OCI-LY7 (cell line): Measurements from ENCODE around the gene ANKFN1. TPM values are rescaled to one million over a fixed set of nuclear protein-coding genes. Genes with fewer than 3 reads are reported as not detected.
"Not testable (repeated sequence)": the region's sequence is repeated elsewhere in the genome, so short reads cannot be mapped to it uniquely, and the experiment has no call there.

Source experiments
- BruUV-seq: library from RNA; stranded (reverse); fragments of 400-500 nt; replicated peaks from 2 replicates; lab custom pipeline; 2021; lab: Mats Ljungman, UMichigan
- CTCF ChIA-PET: fragments of 300-600 bp; sonication (Branson Sonifier 250); formaldehyde crosslinking; loops from one replicate; lab custom pipeline; 2022; ENCODE audit warnings: antibody characterized with exemption; ENCODE audit not compliant: unreplicated experiment; lab: Charles Lee
- POLR2A ChIA-PET: fragments of 300-600 bp; sonication (Branson Sonifier 250); formaldehyde crosslinking; loops from one replicate; lab custom pipeline; 2022; ENCODE audit warnings: antibody characterized with exemption; lab: Charles Lee
- DNase-seq: peaks from one replicate; pipeline ENCODE4 v3.0.0-alpha.2; 2015; ENCODE audit warnings: low spot score
- H2AFZ ChIP-seq: fragments of 200-600 bp; sonication (generic), shearing (Covaris generic); 2 replicates; pipeline ENCODE4 v1.6.1; 2014; ENCODE audit warnings: mild to moderate bottlenecking, antibody characterized with exemption, low read length, moderate library complexity
- H3K27ac ChIP-seq: fragments of 200-600 bp; sonication (generic); 2 replicates; pipeline ENCODE4 v1.5.1; 2014; ENCODE audit warnings: mixed run types, low read depth, mild to moderate bottlenecking, moderate library complexity, low read length, inconsistent platforms; ENCODE audit not compliant: poor library complexity, severe bottlenecking
- H3K36me3 ChIP-seq: fragments of 200-600 bp; sonication (generic); 2 replicates; pipeline ENCODE4 v1.6.1; 2014; ENCODE audit warnings: mild to moderate bottlenecking, antibody characterized with exemption, low read length, moderate library complexity, mixed read lengths; ENCODE audit not compliant: insufficient read depth
- H3K4me1 ChIP-seq: fragments of 200-600 bp; sonication (generic); 2 replicates; pipeline ENCODE4 v1.5.1; 2014; ENCODE audit warnings: mild to moderate bottlenecking, low read length; ENCODE audit not compliant: insufficient read depth, poor library complexity, severe bottlenecking
- H3K4me2 ChIP-seq: fragments of 200-600 bp; sonication (generic); 2 replicates; pipeline ENCODE4 v1.6.1; 2014; ENCODE audit warnings: mild to moderate bottlenecking, low read length
- H3K4me3 ChIP-seq: fragments of 200-600 bp; sonication (generic); 2 replicates; pipeline ENCODE4 v1.5.1; 2014; ENCODE audit warnings: mild to moderate bottlenecking, low read depth, low read length; ENCODE audit not compliant: poor library complexity, severe bottlenecking
- H3K79me2 ChIP-seq: fragments of 200-600 bp; sonication (generic); 2 replicates; pipeline ENCODE4 v1.6.1; 2016; ENCODE audit warnings: low read depth, mild to moderate bottlenecking, low read length, moderate library complexity, mixed read lengths; ENCODE audit not compliant: insufficient read depth
- H3K9me2 ChIP-seq: fragments of 200-600 bp; sonication (generic); 2 replicates; pipeline ENCODE4 v1.6.1; 2016; ENCODE audit warnings: mild to moderate bottlenecking, low read length, mixed read lengths; ENCODE audit not compliant: insufficient read depth
- H3K9me3 ChIP-seq: fragments of 200-600 bp; sonication (generic); 2 replicates; pipeline ENCODE4 v1.6.1; 2014; ENCODE audit warnings: mild to moderate bottlenecking, mixed run types, low read length, mixed read lengths
- H4K20me1 ChIP-seq: fragments of 200-600 bp; sonication (generic); 2 replicates; pipeline ENCODE4 v1.6.1; 2014; ENCODE audit warnings: mild to moderate bottlenecking, antibody characterized with exemption, low read length, moderate library complexity, mixed read lengths; ENCODE audit not compliant: insufficient read depth
- EZH2phosphoT487 ChIP-seq: fragments of 200-600 bp; sonication (generic); IDR thresholded peaks from 2 replicates; pipeline ENCODE4 v1.6.1; 2018; ENCODE audit warnings: low read depth, borderline replicate concordance, mild to moderate bottlenecking, mixed run types, antibody characterized with exemption, low read length, moderate library complexity, mixed read lengths
- intact Hi-C: fragments of 100-400 bp; cut with micrococcal nuclease; formaldehyde crosslinking; loops from one replicate; pipeline ENCODE4 v1.10.0; 2022; ENCODE audit not compliant: unreplicated experiment
- total RNA-seq, 2 experiments: library from RNA; depleted of rRNA in 1 of 2; stranded (reverse); fragments of >200 nt in 1 of 2; shearing (Covaris generic) in 1 of 2; gene quantifications; 2 replicates each; pipeline ENCODE4 v1.2.3, GENCODE V29; 2014 to 2022
- TF ChIP-seq, protein P1 (sequence below): fragments of 200-600 bp; sonication (generic); conservative IDR thresholded peaks from 2 replicates; pipeline ENCODE4 v1.5.1; 2014; ENCODE audit warnings: mild to moderate bottlenecking, antibody characterized with exemption, low read length, moderate library complexity, mixed read lengths

ANKFN1 gene
- total RNA-seq, 2 experiments from 2014 or later = 0.67 TPM; not detected in 1

DNA sequence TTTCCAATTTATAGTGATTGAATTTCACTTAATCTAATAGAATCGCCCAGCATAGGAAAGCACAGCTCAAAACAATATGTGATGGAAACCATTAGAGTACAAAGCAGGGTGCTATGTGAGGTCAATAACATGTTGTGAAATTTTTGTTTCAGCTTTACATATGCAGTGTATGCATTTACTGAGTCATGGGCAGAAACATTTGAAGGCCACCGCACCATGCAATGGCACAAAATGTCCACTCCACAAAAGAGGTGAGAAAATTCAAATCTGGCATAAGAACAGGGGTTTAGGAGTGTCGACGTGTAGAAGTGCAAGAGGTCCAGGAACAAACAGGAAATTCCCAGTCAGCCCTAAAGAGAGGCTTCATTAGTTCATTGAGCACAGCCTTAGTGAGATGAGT is 131.2 kb downstream of the ANKFN1 start:
- no TSS peak for BruUV-seq
- CTCF ChIA-PET = no interaction called here

DNA sequence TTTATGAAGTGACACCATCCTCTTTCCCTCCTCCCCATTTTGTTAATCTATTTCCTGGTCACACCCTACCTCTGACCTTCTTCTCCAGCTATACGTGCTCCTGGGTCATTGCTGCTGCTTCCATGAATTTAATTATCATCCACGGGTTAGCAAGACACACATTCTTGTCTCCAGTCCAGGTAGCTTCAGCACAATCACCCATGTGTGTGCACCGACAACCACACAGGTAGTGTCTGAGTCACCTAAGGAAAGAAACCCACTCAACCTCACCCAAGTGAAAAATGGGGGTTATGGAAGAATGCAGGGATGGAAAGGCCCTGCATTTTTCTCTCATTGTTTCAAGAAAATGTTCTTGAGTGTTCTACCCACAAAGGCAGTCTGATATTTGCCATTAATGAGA is 135.5 kb downstream of the ANKFN1 start:
- DNase-seq, H3K79me2 ChIP-seq, H4K20me1 ChIP-seq, intact Hi-C loops, H3K9me2 ChIP-seq, BruUV-seq, H3K4me3 ChIP-seq, H3K9me3 ChIP-seq, H3K36me3 ChIP-seq, H3K27ac ChIP-seq, H3K4me2 ChIP-seq, H3K4me1 ChIP-seq, H2AFZ ChIP-seq, CTCF ChIA-PET: not testable (repeated sequence)
- POLR2A ChIA-PET = interaction anchor here (0.6 to 0.9 kb wide), 2 partner anchors 29 to 438 kb away, joined by 3 read pairs; no protein-coding TSS in a partner anchor

More for the DNA sequence above, 131.2 kb downstream of the ANKFN1 start:
- H4K20me1 ChIP-seq = no peaks in the 10 kb centered on the region
- no peaks in the 10 kb centered on the region for H3K79me2 ChIP-seq
- no peak for DNase-seq
- H3K4me1 ChIP-seq = no peaks in the 10 kb centered on the region
- no peak overlapping the region for H3K4me3 ChIP-seq
- H3K4me2 ChIP-seq = no peak overlapping the region
- H3K9me2 ChIP-seq = no peaks in the 10 kb centered on the region
- no peak for TF ChIP-seq EZH2phosphoT487
- TF ChIP-seq, protein P1, sequence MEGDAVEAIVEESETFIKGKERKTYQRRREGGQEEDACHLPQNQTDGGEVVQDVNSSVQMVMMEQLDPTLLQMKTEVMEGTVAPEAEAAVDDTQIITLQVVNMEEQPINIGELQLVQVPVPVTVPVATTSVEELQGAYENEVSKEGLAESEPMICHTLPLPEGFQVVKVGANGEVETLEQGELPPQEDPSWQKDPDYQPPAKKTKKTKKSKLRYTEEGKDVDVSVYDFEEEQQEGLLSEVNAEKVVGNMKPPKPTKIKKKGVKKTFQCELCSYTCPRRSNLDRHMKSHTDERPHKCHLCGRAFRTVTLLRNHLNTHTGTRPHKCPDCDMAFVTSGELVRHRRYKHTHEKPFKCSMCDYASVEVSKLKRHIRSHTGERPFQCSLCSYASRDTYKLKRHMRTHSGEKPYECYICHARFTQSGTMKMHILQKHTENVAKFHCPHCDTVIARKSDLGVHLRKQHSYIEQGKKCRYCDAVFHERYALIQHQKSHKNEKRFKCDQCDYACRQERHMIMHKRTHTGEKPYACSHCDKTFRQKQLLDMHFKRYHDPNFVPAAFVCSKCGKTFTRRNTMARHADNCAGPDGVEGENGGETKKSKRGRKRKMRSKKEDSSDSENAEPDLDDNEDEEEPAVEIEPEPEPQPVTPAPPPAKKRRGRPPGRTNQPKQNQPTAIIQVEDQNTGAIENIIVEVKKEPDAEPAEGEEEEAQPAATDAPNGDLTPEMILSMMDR = no peak
- no peak overlapping the region for H2AFZ ChIP-seq
- no peaks in the 10 kb centered on the region for H3K9me3 ChIP-seq
- intact Hi-C loops = no loop called here
- POLR2A ChIA-PET = no interaction called here
- no peaks in the 10 kb centered on the region for H3K36me3 ChIP-seq
- H3K27ac ChIP-seq = no peak overlapping the region

DNA sequence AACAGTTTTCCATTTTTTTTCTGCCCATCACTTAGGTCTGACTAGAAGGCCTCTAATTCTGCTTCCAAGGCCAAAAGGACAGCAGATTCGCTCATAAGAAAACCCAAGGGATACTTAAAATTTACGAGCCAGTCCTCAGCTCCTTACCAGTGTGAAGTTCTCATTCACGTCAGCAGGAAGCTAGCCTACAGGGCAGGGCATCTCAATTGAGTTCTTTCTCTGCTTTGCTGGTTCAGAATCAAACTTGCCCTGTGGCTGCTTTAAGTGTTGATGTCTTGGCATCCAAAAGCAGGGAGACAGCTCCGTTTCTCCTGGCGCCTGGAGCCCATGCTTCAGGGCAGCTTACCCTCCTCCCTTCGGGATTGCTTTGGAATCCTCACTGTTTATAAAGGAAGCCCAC is 136.0 kb downstream of the ANKFN1 start:
- H4K20me1 ChIP-seq = no peaks in the 10 kb centered on the region
- no TSS peak for BruUV-seq
- no peak for DNase-seq
- no peak overlapping the region for H3K4me2 ChIP-seq
- intact Hi-C loops = no loop called here
- no peak overlapping the region for H3K4me3 ChIP-seq
- H2AFZ ChIP-seq = peak overlapping the region; percentile 70; the same call in 1 of the 2 replicates
- H3K79me2 ChIP-seq = no peaks in the 10 kb centered on the region
- no peaks in the 10 kb centered on the region for H3K9me2 ChIP-seq
- ChIA-PET POLR2A (interaction anchor here (0.9 kb wide), 1 partner anchor 438 kb away, joined by 3 read pairs; no protein-coding TSS in a partner anchor), CTCF (no interaction called here)
- no peaks in the 10 kb centered on the region for H3K9me3 ChIP-seq
- no peaks in the 10 kb centered on the region for H3K36me3 ChIP-seq
- TF ChIP-seq, protein P1 = no peak
- TF ChIP-seq EZH2phosphoT487 = no peak
- H3K27ac ChIP-seq = no peak overlapping the region
- H3K4me1 ChIP-seq = no peaks in the 10 kb centered on the region
